Measurements from ENCODE around the gene FBXL17. TPM values are rescaled to one million over a fixed set of nuclear protein-coding genes. Genes with fewer than 3 reads are reported as not detected.

The FBXL17 gene
- polyA plus RNA-seq, 1 experiment, result 5.3 TPM

GRCh38 chr5:107830750-107831149 lies 551.1 kb downstream of the FBXL17 start:
- Histone ChIP-seq H3K27me3 (ENCODE audit: control insufficient read depth, insufficient read depth, low read length) (no peaks in the 10 kb centered on the region), H3K36me3 (ENCODE audit: control insufficient read depth, insufficient read depth, low read length) (no peaks in the 10 kb centered on the region), H3K4me3 (ENCODE audit: low read depth, low read length) (no peak overlapping the region)
- ChIA-PET POLR2A (no interaction called here), CTCF (no interaction called here)
- DNase-seq (ENCODE audit: low read depth), result no peak
- no peak for TF ChIP-seq CTCF (IDR thresholded peaks at IDR 0.05; ENCODE audit: insufficient read depth, low read depth, low read length)

GRCh38 chr5:107826311-107827000 lies 555.4 kb downstream of the FBXL17 start:
- TF ChIP-seq CTCF (IDR thresholded peaks at IDR 0.05; ENCODE audit: insufficient read depth, low read depth, low read length), result no peak
- no peak for DNase-seq (ENCODE audit: low read depth)
- Histone ChIP-seq H3K4me3 (ENCODE audit: low read depth, low read length) (no peak overlapping the region), H3K36me3 (ENCODE audit: control insufficient read depth, insufficient read depth, low read length) (no peaks in the 10 kb centered on the region), H3K27me3 (ENCODE audit: control insufficient read depth, insufficient read depth, low read length) (no peaks in the 10 kb centered on the region)
- ChIA-PET CTCF (no interaction called here), POLR2A (no interaction called here)

GRCh38 chr5:107824821-107825220 lies 557.1 kb downstream of the FBXL17 start:
- no peaks in the 10 kb centered on the region for H3K36me3 ChIP-seq (ENCODE audit: control insufficient read depth, insufficient read depth, low read length)
- no peak for DNase-seq (ENCODE audit: low read depth)
- CTCF ChIA-PET, result no interaction called here
- H3K4me3 ChIP-seq (ENCODE audit: low read depth, low read length), result no peak overlapping the region
- no peaks in the 10 kb centered on the region for H3K27me3 ChIP-seq (ENCODE audit: control insufficient read depth, insufficient read depth, low read length)
- no peak for TF ChIP-seq CTCF (IDR thresholded peaks at IDR 0.05; ENCODE audit: insufficient read depth, low read depth, low read length)
- POLR2A ChIA-PET, result interaction anchor here (0.6 kb wide), 1 partner anchor 100 kb away, joined by 9 read pairs; no protein-coding TSS in a partner anchor

GRCh38 chr5:107821288-107821687 lies 560.6 kb downstream of the FBXL17 start:
- Histone ChIP-seq H3K36me3 (ENCODE audit: control insufficient read depth, insufficient read depth, low read length) (no peaks in the 10 kb centered on the region), H3K27me3 (ENCODE audit: control insufficient read depth, insufficient read depth, low read length) (no peaks in the 10 kb centered on the region), H3K4me3 (ENCODE audit: low read depth, low read length) (no peak overlapping the region)
- CTCF ChIA-PET, result interaction anchor here (0.6 kb wide), 1 partner anchor 728 kb away, joined by 3 read pairs; no protein-coding TSS in a partner anchor
- POLR2A ChIA-PET, result no interaction called here
- TF ChIP-seq CTCF (IDR thresholded peaks at IDR 0.05; ENCODE audit: insufficient read depth, low read depth, low read length), result no peak
- no peak for DNase-seq (ENCODE audit: low read depth)

GRCh38 chr5:107820429-107820828 lies 561.5 kb downstream of the FBXL17 start:
- CTCF ChIA-PET, result no interaction called here
- no peaks in the 10 kb centered on the region for H3K27me3 ChIP-seq (ENCODE audit: control insufficient read depth, insufficient read depth, low read length)
- POLR2A ChIA-PET, result no interaction called here
- TF ChIP-seq CTCF (IDR thresholded peaks at IDR 0.05; ENCODE audit: insufficient read depth, low read depth, low read length), result no peak
- no peaks in the 10 kb centered on the region for H3K36me3 ChIP-seq (ENCODE audit: control insufficient read depth, insufficient read depth, low read length)
- no peak for DNase-seq (ENCODE audit: low read depth)
- H3K4me3 ChIP-seq (ENCODE audit: low read depth, low read length), result no peak overlapping the region
